Measurements from ENCODE around the gene GOLGA6L2.
"Not testable (repeated sequence)": the region's sequence is repeated elsewhere in the genome, so short reads cannot be mapped to it uniquely, and the experiment has no call there.

Gene GOLGA6L2

GRCh38 chr15:23447107-23447500 is at the start of gene GOLGA6L2:
TSS of gene GOLGA6L2 (minus strand) at chr15:23447243. CDS start at chr15:23447181, 62 bp downstream.
- no peak for DNase-seq

GRCh38 chr15:23484870-23485269 is 37.8 kb upstream of the GOLGA6L2 start:
- DNase-seq = no peak

DNA sequence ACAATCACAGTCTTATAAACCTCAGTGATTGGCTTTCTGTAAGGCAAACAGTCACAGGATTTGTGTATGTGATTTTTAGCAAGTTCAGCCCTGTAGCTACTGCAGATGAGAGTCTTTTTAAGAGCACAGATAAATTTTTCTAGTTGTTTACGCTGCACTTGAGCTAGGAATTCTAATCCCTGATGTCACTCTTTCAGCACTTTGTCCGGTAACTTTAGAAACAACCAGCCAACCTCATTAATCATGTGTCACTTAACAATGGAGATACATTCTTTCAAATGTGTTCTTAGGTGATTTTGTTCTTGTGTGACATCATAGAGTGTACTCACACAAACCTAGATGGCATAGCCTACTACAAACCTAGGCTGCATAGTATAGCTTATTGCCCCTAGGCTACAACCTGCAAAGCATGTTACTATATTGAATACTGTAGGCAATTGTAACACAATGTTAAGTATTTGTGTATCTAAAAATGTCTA is 36.8 kb upstream of the GOLGA6L2 start:
- DNase-seq = no peak

DNA sequence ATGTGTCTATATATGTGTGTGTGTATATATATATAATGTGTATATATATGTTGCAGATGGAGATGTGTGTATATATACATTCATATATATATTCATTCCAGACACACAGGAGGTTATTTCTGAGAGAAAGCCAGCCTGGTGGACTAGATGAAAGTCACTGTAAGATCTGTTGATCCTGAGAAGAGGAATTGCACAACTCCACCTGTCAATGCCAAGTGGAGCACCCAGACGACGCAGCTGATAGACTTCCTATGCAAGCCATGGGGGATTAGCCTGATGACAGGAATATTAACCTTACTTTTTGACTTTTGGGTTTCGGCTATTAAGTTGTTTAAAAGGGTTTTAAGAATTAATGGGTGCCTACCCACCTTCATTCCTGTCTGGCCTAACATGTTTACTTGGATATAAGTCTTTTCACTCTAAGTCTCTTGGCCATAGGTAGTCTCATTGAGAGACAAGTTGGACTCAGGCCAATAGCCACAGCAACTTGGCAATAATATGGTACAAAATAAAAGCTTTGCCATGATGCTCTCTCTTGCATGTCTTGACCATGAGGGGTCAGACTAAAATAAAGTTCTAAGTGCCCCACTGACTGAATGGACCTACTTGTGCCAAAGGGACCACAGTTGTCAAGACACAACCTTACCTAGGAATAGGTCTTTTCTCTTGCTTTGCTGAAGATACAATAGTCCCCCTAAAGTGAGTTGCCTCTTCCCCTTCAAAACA is 35.9 kb upstream of the GOLGA6L2 start:
- DNase-seq = no peak

GRCh38 chr15:23482228-23482627 is 35.2 kb upstream of the GOLGA6L2 start:
- DNase-seq = no peak

DNA sequence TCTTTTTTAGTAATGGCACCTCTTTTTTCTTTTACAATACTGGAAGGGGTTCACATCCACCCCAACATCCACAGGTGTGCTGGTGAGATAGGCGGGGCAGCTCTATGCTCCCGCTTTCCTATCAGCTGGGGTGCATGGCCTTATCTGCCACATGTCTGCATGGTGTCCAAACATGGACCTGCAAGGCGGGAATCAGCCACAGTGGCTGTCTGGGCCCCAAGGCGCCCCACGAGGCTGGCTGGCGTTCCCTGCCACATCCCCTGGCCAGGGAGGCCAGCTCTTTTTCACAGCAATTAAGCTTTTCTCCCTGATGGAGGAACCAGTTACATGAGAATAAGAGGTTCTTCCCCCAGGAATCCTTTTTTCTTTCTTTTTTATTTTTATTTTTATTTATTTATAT is 30.9 kb upstream of the GOLGA6L2 start:
- DNase-seq = no peak

- no peak for DNase-seq
These were observed 25.6 kb upstream of the GOLGA6L2 start for GRCh38 chr15:23472678-23473077.

DNA sequence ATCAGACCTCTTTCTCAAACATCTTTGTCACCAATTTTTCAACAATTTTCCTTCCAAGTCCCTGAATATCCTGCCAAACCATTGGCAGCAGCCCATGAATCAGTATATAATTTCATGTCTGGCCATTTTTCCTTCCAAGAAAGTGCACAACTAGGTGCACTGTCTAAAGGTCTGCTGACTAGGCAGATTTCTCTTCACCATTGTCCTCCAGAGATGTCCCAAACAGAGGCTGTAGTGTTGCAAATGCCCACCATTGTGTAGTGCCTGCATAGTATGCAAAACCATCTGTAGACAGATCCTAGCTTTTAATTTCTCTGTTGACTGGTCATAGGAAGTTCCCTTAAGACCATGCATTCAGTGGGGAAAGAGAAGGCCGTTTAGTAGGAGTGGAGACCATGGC is 25.0 kb upstream of the GOLGA6L2 start:
- no peak for DNase-seq

DNA sequence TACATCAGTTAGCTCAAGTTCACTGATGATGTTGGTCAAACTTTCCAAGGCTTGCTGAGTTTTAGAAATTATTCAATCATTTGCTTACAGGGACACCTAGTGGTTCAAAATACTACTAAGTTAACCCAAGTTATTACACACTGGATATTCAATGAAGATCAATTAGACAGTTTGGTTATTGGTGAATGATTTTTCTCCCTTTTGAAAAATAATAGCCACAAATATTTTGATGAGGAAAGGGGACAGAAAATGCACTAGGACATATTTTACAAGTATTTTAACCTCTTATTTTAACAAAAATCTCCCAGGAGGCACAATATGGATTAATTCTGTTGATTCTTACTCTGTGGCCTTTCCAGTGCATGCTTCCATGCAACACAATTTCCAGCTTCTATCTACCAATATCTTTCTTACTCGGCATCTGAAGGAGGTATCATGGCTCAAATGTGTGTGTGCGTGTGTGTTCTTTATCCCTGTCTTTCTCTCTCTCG is 20.1 kb upstream of the GOLGA6L2 start:
- DNase-seq = peak; percentile 1

GRCh38 chr15:23457890-23458289 is 10.8 kb upstream of the GOLGA6L2 start:
- no peak for DNase-seq

GRCh38 chr15:23446215-23447106 is 582 bp downstream of the GOLGA6L2 start:
- no peak for DNase-seq

DNA sequence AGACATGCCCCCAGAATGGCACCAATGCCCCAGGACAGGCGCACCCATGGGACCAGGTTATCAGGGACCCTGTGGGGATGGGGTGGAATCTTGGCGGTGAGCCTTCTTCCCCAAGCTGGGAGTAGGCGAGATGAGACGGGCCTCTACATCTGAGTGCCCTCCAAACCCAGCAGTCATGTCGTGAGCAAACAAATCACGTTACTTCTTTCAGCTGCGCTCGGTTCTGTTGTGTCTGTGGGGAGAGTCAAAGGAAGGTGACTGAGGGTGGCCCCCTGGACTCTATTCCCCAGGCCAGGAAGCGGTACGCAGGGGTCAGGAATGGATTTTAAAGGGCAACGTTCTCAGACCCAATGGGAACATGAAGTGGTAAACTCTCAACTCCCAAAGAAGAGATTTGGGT is 2.8 kb downstream of the GOLGA6L2 start:
- no peak for DNase-seq

- DNase-seq = no peak
These were observed 5.8 kb downstream of the GOLGA6L2 start for GRCh38 chr15:23441204-23441603.

GRCh38 chr15:23440596-23440995 is 6.4 kb downstream of the GOLGA6L2 start:
- no peak for DNase-seq

DNA sequence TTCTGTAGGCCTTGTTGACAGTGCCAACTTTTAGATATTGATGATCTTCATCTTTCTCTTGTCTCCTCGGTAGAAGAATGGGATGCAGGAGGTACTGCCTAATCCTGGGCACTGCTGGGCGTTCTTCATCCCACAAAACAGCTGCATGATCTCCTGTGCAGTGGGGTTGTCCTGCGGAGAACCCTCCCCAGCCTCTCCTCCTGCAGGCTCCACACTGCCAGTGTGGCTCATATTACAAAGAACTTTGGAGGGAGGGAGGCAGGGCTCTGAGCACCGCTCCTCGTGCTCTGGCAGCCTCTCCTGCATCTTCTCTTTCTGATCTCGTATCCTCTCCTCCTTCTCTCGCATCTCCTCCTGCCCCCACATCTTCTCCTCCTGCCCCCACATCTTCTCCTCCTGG is 7.5 kb downstream of the GOLGA6L2 start:
- no peak for DNase-seq

DNA sequence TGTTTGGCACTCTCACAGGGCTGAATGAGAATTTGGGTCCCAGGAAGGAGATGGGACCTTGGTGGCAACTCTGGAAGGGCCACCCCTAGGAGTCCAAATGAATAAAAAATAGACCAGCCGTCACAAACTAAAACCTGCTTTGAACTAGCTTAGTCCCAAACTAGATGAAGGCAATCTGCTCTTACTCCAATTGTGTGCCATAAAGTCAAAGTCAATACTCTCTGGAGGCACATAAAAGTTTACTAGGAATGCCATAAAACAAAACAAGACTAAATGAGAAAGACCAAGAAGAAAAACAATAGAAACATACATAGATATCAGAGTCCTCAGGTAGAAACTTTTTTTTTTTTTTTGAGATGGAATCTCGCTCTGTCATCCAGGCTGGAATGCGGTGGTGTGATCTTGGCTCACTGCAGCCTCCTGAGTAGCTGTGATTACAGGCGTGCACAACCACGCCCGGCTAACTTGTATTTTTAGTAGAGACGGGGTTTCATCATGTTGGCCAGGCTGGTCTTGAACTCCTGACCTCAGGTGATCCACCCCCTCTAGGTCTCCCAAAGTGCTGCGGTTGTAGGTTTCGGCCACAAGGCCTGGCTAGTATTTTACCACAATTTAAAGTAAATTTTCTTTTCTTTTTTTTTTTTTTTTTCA is 8.1 kb downstream of the GOLGA6L2 start:
- DNase-seq = no peak

DNA sequence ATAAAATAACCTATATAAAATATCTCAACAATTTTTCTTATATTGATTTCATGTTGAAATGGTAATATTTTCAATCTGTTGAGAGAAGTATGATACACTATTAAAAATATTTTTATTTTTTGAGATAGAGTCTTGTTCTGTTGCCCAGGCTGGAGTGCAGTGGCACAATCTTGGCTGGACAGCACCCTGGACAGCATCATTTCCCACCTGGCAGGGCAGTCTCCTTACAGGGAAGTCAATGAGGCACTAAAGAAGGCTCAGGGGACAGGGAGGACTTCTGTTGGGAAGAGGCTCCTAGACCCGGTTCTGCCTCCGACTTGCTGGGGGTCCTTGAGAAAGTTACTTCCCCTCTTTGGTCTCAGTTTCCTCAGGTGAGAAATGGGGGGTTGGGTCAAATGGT is 9.4 kb downstream of the GOLGA6L2 start:
- no peak for DNase-seq

- DNase-seq = no peak
These were observed 9.9 kb downstream of the GOLGA6L2 start for GRCh38 chr15:23437146-23437545.

GRCh38 chr15:23436421-23436820 is 10.6 kb downstream of the GOLGA6L2 start:
- no peak for DNase-seq

GRCh38 chr15:23434699-23435098 is 12.3 kb downstream of the GOLGA6L2 start:
- DNase-seq = not testable (repeated sequence)

DNA sequence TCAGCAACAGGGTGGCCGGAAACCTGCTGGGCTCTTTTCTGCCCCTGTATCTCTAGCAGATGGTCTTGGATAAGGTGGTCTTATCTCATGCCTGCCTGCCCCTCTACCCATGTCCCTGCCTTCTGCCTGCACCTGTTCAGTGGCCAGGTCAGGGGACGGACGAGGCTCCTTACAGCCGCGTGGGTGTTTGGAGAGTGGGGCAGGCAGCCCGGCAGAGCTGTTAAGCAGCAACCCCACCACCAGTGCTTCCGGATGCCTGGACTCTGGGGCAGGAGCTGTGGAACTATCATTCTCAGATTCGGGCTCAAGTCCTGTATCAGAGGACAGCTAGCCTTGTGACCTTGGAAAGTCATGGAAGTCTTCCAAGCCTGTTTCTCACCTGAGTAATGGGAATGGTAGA is 21.7 kb downstream of the GOLGA6L2 start:
- not testable (repeated sequence) for DNase-seq

DNA sequence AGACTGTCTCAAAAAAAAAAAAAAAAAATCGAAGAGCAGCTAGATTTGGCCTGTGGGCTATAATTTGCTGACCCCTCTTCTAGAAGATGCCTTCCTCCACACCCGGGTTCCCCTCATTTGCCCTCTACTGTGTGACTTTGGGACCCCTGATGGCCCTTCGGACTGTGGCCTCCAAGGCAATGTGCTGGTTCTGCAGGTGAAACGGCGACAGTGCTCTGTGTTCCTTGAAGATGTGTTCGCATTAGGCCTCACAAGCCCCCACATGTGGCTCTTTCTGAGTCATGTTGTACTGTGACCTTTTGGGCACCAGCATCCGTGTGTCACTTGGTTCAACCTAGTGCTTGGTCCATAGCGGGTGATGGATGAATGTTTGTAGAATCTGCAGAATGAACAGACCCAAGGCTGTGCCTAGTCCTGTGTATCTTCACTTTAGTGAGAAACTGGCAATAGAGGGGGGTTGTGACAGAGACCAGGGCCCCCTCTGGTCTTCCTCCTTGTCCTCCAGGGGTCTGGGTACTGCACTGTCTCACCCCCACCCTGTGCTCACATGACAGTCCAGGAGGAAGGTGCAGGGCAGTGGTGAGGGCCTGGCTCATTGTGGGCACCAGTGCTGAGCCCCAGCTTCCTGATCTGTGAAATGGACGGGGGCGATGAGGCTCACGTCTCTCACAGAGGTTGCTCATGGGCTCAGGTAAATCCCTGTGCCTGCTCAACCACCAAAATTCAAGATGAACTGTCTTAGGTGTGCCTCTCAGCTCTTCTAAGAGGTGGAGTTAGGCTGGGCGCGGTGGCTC is 22.7 kb downstream of the GOLGA6L2 start:
- DNase-seq = no peak

Data from fibroblast of skin of right quadriceps (primary cell).